Measurements from ENCODE around the gene PPP1R9A. TPM values are rescaled to one million over a fixed set of nuclear protein-coding genes. Genes with fewer than 3 reads are reported as not detected.

Gene PPP1R9A
- total RNA-seq, 1 donor from 2014 or later, result 1.2 TPM

- peak; percentile 8 for ATAC-seq
Measured at GRCh38 chr7:95303013-95303905, 395.9 kb downstream of the PPP1R9A start.

GRCh38 chr7:95304990-95305389 lies 397.6 kb downstream of the PPP1R9A start:
- DNase-seq (ENCODE audit: low spot score), result no peak
- ATAC-seq, result no peak

More at GRCh38 chr7:95303013-95303905, 395.9 kb downstream of the PPP1R9A start:
- DNase-seq (ENCODE audit: low spot score), result no peak

DNA sequence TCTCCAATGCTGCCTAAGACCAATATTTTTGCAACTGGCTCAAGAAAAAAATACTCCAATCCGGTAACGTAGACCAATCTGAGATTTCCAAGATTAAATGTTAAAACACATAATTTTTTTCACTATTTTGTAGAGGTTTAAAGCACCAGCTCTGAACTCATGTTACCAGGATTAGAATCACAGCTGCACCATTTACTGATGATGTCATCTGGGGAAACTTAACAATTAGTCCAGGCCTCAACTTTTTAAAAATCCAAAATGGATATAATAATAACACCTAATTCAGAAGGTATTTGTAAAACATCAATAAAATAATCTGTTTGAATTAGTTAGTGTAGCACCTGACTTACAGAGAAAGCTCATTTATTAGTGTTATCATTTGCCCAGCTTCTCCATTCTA lies 402.6 kb downstream of the PPP1R9A start:
- no peak for ATAC-seq
- no peak for DNase-seq (ENCODE audit: low spot score)

DNA sequence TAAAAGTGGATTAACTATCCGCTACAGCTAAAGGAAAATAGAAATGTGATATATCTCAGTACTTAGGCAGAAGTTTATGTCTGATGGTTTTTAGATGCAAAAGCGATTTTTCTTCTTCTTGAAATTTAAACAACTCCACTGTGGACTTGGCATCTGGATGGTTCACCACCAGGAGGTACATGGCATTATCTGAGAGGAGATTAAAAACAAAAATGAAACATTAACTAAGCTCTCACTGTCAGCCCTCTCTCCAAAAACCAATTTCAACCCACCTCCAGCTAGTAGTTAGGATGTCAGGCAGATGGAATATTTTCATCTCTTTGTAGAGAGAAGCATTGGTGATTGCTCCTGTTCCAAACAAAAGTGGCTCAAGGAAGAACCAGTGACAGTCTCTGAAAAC lies 404.0 kb downstream of the PPP1R9A start:
- DNase-seq (ENCODE audit: low spot score), result no peak
- peak; percentile 49 for ATAC-seq

- ATAC-seq, result no peak
- DNase-seq (ENCODE audit: low spot score), result no peak
Measured at GRCh38 chr7:95312561-95312960, 405.2 kb downstream of the PPP1R9A start.

GRCh38 chr7:95316588-95316987 lies 409.2 kb downstream of the PPP1R9A start:
- ATAC-seq (no peak), DNase-seq (ENCODE audit: low spot score) (no peak)

DNA sequence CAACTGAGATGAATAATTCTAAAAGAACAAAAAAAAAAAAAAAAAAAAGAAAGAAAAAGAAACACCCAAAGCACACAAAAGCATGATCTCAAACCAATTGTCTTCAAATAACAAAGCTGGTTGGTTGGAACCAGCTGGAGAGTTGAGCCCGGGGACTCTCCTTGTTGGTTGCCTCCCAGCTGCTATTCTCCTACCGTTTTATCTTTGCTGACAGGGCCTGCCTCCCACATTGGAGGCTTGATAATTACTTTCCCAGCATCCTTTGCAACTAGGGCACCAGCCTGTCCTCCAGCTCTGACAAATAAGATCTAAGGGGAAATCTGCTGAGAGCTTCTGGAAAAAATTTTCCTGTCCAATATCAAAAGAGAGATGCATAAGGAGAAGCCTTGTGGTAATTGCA lies 410.2 kb downstream of the PPP1R9A start:
- ATAC-seq (peak; percentile 44), DNase-seq (ENCODE audit: low spot score) (peak; percentile 57)

DNA sequence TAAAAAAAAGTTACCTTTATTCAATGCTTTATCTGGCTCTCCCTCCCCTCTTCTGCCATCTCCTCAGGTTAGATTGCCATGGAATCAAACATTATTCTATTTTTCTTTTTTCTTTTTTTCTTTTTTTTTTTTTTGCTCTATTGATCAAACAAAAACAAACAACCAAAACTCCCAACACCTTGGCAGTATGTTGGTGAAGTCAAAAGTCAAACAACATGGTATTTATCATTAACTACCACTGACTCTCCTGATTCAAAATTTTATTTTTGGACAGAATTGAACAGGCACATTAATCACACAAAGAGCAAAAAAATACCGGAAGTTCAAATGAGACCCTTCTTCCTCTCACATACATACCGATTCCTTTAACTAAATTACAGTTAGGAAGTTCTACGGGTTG lies 410.6 kb downstream of the PPP1R9A start:
- no peak for DNase-seq (ENCODE audit: low spot score)
- ATAC-seq, result peak; percentile 56

- ATAC-seq (peak; percentile 78), DNase-seq (ENCODE audit: low spot score) (peak; percentile 76)
Measured at GRCh38 chr7:95318501-95319100, 411.2 kb downstream of the PPP1R9A start.

DNA sequence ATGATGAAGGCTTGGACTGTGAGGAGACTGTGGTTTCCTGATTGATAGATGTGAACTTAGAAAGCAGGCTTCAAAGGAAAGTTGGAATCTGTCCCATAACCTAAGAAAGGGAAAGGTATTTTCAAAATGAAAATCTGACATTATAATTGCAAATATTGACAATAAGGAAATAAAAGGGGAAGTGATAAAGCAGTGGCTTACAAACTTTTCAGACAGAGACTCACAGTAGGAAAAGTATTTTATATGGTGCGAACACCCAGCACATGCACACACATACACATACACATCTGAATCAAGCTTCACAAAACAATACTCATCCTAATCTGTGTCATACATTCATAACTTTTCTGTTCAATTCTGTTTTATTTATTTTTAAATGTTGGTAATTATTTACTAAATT lies 412.2 kb downstream of the PPP1R9A start:
- DNase-seq (ENCODE audit: low spot score) (no peak), ATAC-seq (no peak)

- ATAC-seq, result peak; percentile 24
- no peak for DNase-seq (ENCODE audit: low spot score)
Measured at GRCh38 chr7:95320651-95321050, 413.3 kb downstream of the PPP1R9A start.

DNA sequence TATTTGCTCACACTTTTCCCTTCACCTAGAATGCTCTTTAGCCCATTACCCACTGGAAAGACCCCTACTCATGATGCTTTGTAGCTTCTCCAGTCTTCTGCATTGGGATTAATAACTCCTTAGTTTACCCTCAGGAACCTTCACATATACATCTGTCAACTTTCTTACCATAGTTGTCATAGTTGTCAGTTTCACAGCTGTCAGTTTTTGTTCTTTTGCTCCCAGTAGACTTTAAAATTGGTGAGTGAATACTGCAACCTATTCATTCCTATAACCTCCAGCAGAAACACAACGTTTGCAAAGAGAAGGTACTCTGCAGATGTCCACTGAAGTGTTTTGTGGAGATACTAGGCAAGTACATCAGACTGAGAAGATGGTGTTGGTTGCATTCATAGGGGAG lies 414.3 kb downstream of the PPP1R9A start:
- DNase-seq (ENCODE audit: low spot score), result no peak
- ATAC-seq, result no peak

DNA sequence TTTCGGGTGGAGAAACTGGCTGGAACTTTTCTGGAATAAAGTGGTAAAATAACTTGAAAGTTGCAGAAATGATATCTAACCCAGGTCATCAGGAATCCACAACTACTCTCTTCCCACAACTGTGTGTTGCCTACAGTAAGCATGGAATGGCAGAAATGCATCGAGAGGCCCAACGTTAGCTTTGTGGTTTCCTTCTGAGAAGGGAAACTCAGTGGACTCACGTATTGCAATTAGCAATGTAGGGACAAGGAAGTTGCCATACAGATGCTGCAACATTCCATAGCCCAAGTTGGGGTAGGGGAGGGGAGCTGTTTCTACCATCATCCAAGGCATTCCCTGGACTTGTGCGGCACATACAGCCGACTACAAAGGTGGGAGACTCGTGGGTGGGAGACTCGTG lies 415.0 kb downstream of the PPP1R9A start:
- DNase-seq (ENCODE audit: low spot score) (no peak), ATAC-seq (no peak)

DNA sequence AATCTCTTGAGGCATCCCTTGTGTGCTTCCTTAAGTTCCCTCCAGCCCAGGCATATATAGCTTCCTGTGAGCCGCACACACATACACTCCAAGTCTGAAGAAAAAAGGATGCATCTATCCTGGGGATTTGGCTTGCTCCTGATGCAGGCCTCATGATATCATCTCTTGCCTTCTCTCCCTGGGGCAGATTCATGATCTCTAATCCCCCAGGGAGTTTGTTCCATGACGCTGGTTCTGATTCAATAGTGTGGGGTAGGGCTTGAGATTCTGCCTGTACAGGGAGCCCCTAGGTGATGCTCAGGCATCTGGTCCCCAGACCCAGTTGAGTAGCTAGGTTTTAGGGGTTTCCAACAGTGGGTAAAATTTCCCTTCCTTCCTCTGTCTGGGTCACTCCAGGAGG lies 415.5 kb downstream of the PPP1R9A start:
- DNase-seq (ENCODE audit: low spot score), result no peak
- no peak for ATAC-seq

GRCh38 chr7:95323410-95324129 lies 416.2 kb downstream of the PPP1R9A start:
- DNase-seq (ENCODE audit: low spot score), result no peak
- ATAC-seq, result peak; percentile 48

- DNase-seq (ENCODE audit: low spot score), result peak; percentile 93
- ATAC-seq, result peak; percentile 92
Measured at GRCh38 chr7:95324431-95324830, 417.0 kb downstream of the PPP1R9A start, which contains the start of gene PON1. Gene PON1 (minus strand): TSS chr7:95324532. CDS start chr7:95324475, 57 bp downstream.

DNA sequence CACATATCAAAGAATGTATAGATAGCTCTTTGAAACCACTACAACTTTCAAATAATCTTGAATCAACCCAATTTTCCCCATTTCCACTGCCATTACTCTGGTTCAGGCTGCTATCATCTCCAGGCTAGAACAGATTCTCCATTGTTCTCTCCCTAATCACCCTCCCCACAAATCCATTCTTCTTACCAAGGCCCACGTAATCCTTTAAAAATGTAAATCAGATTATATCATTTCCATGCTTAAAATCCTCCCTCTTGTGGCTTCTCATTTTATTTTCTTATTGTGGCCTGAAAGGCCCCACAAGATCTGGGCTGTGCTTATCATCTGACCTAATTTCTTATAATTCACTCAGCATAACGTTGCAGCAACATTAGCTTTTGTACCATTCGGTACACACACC lies 420.0 kb downstream of the PPP1R9A start:
- DNase-seq (ENCODE audit: low spot score) (no peak), ATAC-seq (no peak)

GRCh38 chr7:95330204-95330960 lies 423.0 kb downstream of the PPP1R9A start:
- ATAC-seq, result peak; percentile 87

DNA sequence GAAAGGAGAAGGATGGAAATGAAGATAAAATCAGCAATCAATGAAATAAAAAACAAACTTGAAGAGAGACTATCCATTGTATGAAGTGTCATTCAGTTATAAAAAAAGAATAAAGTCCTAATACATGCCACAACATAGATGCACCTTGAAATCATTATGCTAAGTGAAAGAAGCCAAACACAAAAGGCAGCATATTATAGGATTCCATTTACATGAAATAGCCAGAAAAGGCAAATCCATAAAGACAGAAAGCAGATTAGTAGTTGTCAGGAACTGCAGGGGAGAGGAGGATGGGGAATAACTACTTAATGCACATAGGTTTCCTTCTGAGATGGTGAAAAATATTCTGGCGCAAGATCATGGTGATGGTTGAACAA lies 423.6 kb downstream of the PPP1R9A start:
- peak; percentile 22 for ATAC-seq
- no peak for DNase-seq (ENCODE audit: low spot score)

More at GRCh38 chr7:95330204-95330960, 423.0 kb downstream of the PPP1R9A start:
- no peak for DNase-seq (ENCODE audit: low spot score)

DNA sequence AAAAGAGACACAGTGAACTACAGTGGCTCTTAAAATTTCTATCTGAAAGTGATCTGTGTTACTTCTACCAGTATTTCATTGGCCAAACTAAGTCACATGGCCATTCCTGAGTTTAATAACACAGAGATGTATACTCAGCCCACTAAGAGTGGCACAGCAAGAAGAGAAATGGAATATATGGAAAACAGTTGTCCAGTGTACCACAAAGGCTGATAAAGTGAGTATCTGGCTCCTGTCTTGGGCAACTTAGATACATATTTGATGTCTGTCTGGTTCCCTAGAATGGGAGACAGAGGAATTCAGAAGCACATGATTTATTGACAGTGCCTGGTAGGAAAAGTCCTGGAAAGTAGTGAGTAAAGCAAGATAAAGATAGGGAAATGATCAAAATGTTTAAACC lies 427.1 kb downstream of the PPP1R9A start:
- ATAC-seq, result no peak
- no peak for DNase-seq (ENCODE audit: low spot score)

DNA sequence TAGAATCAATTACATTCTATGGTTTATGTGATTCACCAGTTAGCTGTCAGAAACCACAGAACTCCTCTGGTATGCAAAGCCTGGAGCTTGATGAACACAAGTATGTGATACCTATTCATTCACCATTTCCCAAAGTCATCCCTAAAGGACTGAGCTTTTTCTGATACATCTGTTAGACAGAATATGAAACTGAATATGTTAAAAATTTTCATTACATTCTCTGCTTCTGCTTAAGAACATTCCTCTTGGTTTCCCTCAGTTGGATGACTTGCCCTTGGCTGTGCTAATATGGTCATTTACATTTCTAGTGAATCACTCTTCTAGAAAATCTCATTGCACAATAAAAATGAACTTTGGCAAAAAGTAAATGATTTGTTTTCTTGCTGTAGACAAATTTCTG lies 427.7 kb downstream of the PPP1R9A start:
- no peak for DNase-seq (ENCODE audit: low spot score)
- no peak for ATAC-seq
